BE2C (cell line): Measurements from ENCODE around the gene CCDC57.

Source experiments
- DNase-seq: peaks from one replicate; pipeline ENCODE4 v3.0.0-alpha.2; 2020
- H3K27me3 ChIP-seq: fragments of 250-450 bp; sonication (Bioruptor Pico); 2 replicates; pipeline ENCODE4 v1.5.1; 2020; ENCODE audit warnings: mild to moderate bottlenecking
- H3K36me3 ChIP-seq: fragments of 250-450 bp; sonication (Bioruptor Pico); 2 replicates; pipeline ENCODE4 v1.5.1; 2020; ENCODE audit warnings: mild to moderate bottlenecking
- H3K4me1 ChIP-seq: fragments of 250-450 bp; sonication (Bioruptor Pico); 2 replicates; pipeline ENCODE4 v1.5.1; 2020
- H3K4me3 ChIP-seq: 2 replicates; pipeline ENCODE4 v1.5.1; 2011; ENCODE audit warnings: low read depth, low read length
- H3K9me3 ChIP-seq: fragments of 250-450 bp; sonication (Bioruptor Pico); 2 replicates; pipeline ENCODE4 v1.5.1; 2020
- CTCF ChIP-seq: IDR thresholded peaks from 2 replicates; pipeline ENCODE4 v1.5.1; 2012; ENCODE audit warnings: mild to moderate bottlenecking, low read depth, low read length

CCDC57 gene

DNA sequence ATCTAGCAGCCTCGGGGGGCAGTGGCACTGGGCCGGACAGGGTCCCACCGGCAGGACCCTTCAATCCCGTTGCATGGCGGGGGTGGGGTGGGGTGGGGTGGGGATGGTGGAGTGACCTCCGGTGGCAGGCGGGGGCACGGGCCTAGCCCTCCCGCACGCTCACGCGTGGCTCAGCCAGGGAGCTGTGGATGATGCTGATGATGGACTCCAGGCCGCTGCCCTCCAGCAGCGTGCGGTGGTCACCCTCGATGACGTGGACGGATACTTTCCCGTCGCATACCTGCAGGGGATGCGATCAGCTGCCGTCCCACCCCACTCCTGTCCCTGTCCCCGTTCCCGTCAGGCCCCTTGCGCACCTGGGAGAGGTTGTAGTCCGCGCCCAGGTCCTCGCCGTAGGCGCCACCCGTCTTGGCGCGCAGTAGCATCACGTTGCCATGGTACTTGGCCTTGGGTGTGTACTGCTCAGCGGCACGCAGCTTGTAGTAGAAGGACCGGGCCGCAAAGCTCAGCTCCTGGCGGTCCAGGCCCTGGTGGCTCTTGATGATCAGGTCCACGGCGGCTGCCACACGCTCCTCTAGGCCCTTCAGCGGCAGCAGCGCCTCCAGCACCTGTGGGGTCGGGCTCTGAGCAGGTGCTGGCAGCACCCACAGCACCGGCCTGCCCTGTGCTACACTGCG is 133.5 kb downstream of the CCDC57 start:
- DNase-seq, result no peak
- no peaks in the 10 kb centered on the region for H3K9me3 ChIP-seq
- H3K4me3 ChIP-seq, result no peak overlapping the region
- H3K27me3 ChIP-seq, result no peaks in the 10 kb centered on the region
- H3K4me1 ChIP-seq, result no peaks in the 10 kb centered on the region
- no peak for TF ChIP-seq CTCF
- peaks cover 58% of the 10 kb centered on the region for H3K36me3 ChIP-seq

- DNase-seq, result no peak
- peaks cover 51% of the 10 kb centered on the region for H3K36me3 ChIP-seq
- no peaks in the 10 kb centered on the region for H3K9me3 ChIP-seq
- no peaks in the 10 kb centered on the region for H3K4me1 ChIP-seq
- no peaks in the 10 kb centered on the region for H3K27me3 ChIP-seq
- H3K4me3 ChIP-seq, result no peak overlapping the region
- TF ChIP-seq CTCF, result no peak
Measured at GRCh38 chr17:82078433-82078832, 134.2 kb downstream of the CCDC57 start.

DNA sequence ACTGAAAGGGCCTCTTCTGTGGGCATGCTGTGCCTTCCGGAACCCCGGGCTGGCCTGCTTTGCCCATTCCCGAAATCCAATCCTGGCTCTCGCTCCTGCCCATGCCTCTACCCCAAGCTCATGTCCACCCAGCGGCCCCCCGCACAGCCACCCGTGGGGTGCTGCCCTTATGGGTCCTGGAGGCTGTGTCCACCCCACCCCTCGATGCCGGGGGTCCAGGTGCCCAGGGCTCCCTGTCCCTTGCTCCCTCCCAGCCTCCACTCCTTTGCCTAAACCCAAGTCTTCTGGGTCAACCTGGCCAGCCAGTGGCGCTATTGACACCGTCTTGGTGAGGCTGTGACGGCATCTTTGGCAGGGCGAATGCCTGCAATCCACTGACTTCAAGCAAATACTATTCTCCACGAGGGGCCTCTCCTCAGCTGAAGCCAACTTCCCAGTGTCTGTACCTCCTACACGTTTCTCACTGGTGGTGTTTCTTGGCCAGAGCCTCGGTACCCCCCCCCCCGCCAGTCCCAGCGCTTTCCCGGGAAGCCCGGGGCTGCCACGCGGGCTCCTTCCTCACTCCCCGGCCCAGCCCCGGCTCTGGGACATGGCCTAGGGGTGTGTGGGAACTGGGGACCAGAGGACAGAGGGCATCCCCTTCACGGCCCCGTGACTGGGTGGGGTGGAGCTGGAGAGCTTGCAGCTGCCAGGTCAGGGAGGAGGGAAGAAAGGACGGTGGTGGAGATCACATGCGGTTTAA is 134.9 kb downstream of the CCDC57 start:
- no peak overlapping the region for H3K4me3 ChIP-seq
- H3K4me1 ChIP-seq, result no peaks in the 10 kb centered on the region
- H3K27me3 ChIP-seq, result no peaks in the 10 kb centered on the region
- no peaks in the 10 kb centered on the region for H3K9me3 ChIP-seq
- peaks cover 45% of the 10 kb centered on the region for H3K36me3 ChIP-seq
- no peak for DNase-seq
- TF ChIP-seq CTCF, result no peak

- H3K4me3 ChIP-seq, result no peak overlapping the region
- peaks cover 37% of the 10 kb centered on the region for H3K36me3 ChIP-seq
- H3K27me3 ChIP-seq, result no peaks in the 10 kb centered on the region
- no peaks in the 10 kb centered on the region for H3K9me3 ChIP-seq
- H3K4me1 ChIP-seq, result no peaks in the 10 kb centered on the region
- no peak for TF ChIP-seq CTCF
- DNase-seq, result no peak
Measured at GRCh38 chr17:82076785-82077591, 135.7 kb downstream of the CCDC57 start.

- Histone ChIP-seq H3K4me3 (no peak overlapping the region), H3K4me1 (no peaks in the 10 kb centered on the region), H3K36me3 (peaks cover 32% of the 10 kb centered on the region), H3K27me3 (no peaks in the 10 kb centered on the region), H3K9me3 (no peaks in the 10 kb centered on the region)
- no peak for TF ChIP-seq CTCF
- DNase-seq, result no peak
Measured at GRCh38 chr17:82076018-82076784, 136.4 kb downstream of the CCDC57 start.
